Adrenal gland (tissue), 5 donors: ENCODE data around the gene UTP20.

Source experiments
- CTCF ChIP-seq, 6 experiments: fragments of 450-650 bp in 4 of 6; fragments of 200-600 bp in 2 of 6; sonication (generic) in 1 of 6; IDR thresholded peaks; 1 replicate in 5 of 6; 2 replicates in 1 of 6; pipeline versions ENCODE4 v1.5.1 to v1.8.0; 2016 to 2021; ENCODE audit warnings: antibody characterized with exemption in 6 of 6, mild to moderate bottlenecking in 2 of 6, moderate library complexity in 1 of 6
- POLR2A ChIP-seq, 2 donors: fragments of 450-650 bp; IDR thresholded peaks; one replicate each; pipeline ENCODE4 v1.6.1; 2017; ENCODE audit warnings: antibody characterized with exemption in 2 of 2, mild to moderate bottlenecking in 2 of 2, moderate library complexity in 1 of 2
- donor health status: DM: no; HTN: no; CAD: no.

GRCh38 chr12:101414533-101415119 is 134.7 kb downstream of the UTP20 start:
- TF ChIP-seq CTCF (IDR thresholded peaks at IDR 0.05) = peak; percentile 35 to 72 (median 60)
- TF ChIP-seq POLR2A (IDR thresholded peaks at IDR 0.05) = no peak
